BJ (cell line): Measurements from ENCODE around the gene POMT2. TPM values are rescaled to one million over a fixed set of nuclear protein-coding genes. Genes with fewer than 3 reads are reported as not detected.
"Not testable (repeated sequence)": the region's sequence is repeated elsewhere in the genome, so short reads cannot be mapped to it uniquely, and the experiment has no call there.

ENCODE experiments used
- CTCF ChIA-PET: fragments of 350-600 bp; formaldehyde crosslinking; extraction: SDS; loops from one replicate; lab custom pipeline; 2021; ENCODE audit warnings: antibody characterized with exemption, inconsistent platforms; lab: Yijun Ruan, JAX
- POLR2A ChIA-PET: fragments of 300-600 bp; sonication (Branson Sonifier 250); formaldehyde crosslinking; extraction: SDS; loops from one replicate; lab custom pipeline; 2021; ENCODE audit warnings: antibody characterized with exemption; lab: Charles Lee
- DNase-seq: peaks from one replicate; pipeline ENCODE4 v3.0.0-alpha.2; 2011; ENCODE audit warnings: low read depth
- H3K27me3 ChIP-seq: 2 replicates; pipeline ENCODE4 v1.6.0; 2011; ENCODE audit warnings: low read length; ENCODE audit not compliant: control insufficient read depth, insufficient read depth
- H3K36me3 ChIP-seq: 2 replicates; pipeline ENCODE4 v1.5.1; 2011; ENCODE audit warnings: low read length; ENCODE audit not compliant: control insufficient read depth, insufficient read depth
- H3K4me3 ChIP-seq: 2 replicates; pipeline ENCODE4 v1.5.1; 2011; ENCODE audit warnings: low read depth, mild to moderate bottlenecking, control low read depth, low read length
- polyA plus RNA-seq: library from polyadenylated mRNA; depleted of rRNA; stranded (reverse); fragments of >200 nt; gene quantifications from 2 replicates; pipeline ENCODE4 v1.2.3, GENCODE V29; 2011
- TF ChIP-seq, protein P1 (sequence below): IDR thresholded peaks from 2 replicates; pipeline ENCODE4 v1.5.1; 2011; ENCODE audit warnings: low read depth, mild to moderate bottlenecking, control low read depth, inconsistent platforms, low read length, moderate library complexity; ENCODE audit not compliant: insufficient read depth

The POMT2 gene
- polyA plus RNA-seq, 1 experiment = 23.3 TPM

DNA sequence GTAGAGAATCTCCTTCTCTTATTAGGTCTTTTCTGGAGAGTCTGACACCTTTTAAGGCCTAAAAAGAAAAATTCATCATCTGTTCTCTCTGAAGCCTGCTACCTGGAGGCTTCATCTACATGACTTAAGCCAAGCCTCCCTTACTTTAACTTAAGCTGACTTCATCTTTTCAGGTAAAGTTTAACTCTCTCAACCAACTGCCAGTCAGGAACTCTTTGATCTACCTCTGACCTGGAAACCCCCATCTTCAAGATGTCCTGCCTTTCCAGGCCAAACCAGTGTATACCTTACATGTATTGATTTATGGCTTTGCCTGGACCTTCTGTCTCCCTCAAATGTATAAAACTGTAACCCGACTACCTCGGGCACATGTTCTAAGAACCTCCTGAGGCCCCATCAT is 17.6 kb upstream of the POMT2 start:
- DNase-seq = no peak
- TF ChIP-seq, protein P1, sequence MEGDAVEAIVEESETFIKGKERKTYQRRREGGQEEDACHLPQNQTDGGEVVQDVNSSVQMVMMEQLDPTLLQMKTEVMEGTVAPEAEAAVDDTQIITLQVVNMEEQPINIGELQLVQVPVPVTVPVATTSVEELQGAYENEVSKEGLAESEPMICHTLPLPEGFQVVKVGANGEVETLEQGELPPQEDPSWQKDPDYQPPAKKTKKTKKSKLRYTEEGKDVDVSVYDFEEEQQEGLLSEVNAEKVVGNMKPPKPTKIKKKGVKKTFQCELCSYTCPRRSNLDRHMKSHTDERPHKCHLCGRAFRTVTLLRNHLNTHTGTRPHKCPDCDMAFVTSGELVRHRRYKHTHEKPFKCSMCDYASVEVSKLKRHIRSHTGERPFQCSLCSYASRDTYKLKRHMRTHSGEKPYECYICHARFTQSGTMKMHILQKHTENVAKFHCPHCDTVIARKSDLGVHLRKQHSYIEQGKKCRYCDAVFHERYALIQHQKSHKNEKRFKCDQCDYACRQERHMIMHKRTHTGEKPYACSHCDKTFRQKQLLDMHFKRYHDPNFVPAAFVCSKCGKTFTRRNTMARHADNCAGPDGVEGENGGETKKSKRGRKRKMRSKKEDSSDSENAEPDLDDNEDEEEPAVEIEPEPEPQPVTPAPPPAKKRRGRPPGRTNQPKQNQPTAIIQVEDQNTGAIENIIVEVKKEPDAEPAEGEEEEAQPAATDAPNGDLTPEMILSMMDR = no peak
- peaks cover 4% of the 10 kb centered on the region for H3K36me3 ChIP-seq
- ChIA-PET POLR2A (no interaction called here), CTCF (interaction anchor here (1.3 kb wide), 1 partner anchor 38 kb away, joined by 3 read pairs; no protein-coding TSS in a partner anchor)
- H3K27me3 ChIP-seq = no peaks in the 10 kb centered on the region
- no peak overlapping the region for H3K4me3 ChIP-seq

DNA sequence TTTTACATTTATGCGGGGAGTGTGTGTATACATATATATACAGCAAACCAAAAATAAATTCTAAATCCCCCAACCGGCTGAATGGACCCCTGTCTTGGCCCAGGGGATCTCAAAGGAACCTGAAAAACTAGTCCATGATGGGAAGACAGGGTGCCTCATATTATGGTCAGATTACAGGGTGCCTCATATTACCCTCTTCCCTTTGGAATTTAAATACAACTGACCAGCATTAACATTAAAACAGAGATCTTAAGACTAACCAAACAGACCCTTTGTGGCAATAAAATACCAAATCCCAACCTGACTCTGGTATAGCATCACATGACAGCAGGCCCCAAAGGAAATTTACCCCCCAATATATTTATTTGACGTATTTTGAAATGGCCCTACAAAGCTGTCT is 17.2 kb upstream of the POMT2 start:
- Histone ChIP-seq H3K36me3 (peaks cover 4% of the 10 kb centered on the region), H3K27me3 (no peaks in the 10 kb centered on the region), H3K4me3 (no peak overlapping the region)
- TF ChIP-seq, protein P1 = no peak
- ChIA-PET POLR2A (no interaction called here), CTCF (interaction anchor here (1.3 kb wide), 1 partner anchor 37 kb away, joined by 3 read pairs; no protein-coding TSS in a partner anchor)
- no peak for DNase-seq

DNA sequence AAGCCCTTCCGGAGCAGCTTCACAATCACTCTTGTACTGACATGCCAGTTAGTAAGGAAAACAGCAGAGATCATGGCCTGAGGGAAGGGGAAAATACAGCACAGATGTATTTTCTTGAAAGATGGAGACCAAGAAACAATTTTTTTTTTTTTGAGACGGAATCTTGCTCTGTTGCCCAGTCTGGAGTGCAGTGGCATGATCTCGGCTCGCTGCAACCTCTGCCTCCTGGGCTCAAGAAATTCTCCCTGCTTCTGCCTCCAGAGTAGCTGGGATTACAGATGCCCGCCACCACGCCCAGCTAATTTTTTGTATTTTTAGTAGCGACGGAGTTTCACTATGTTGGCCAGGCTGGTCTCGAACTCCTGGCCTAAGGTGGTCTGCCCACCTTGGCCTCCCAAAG is 16.6 kb upstream of the POMT2 start:
- CTCF ChIA-PET = interaction anchor here (0.7 kb wide), 1 partner anchor 13 kb away, joined by 4 read pairs; no protein-coding TSS in a partner anchor
- POLR2A ChIA-PET, H3K36me3 ChIP-seq, DNase-seq, H3K27me3 ChIP-seq, H3K4me3 ChIP-seq: not testable (repeated sequence)

DNA sequence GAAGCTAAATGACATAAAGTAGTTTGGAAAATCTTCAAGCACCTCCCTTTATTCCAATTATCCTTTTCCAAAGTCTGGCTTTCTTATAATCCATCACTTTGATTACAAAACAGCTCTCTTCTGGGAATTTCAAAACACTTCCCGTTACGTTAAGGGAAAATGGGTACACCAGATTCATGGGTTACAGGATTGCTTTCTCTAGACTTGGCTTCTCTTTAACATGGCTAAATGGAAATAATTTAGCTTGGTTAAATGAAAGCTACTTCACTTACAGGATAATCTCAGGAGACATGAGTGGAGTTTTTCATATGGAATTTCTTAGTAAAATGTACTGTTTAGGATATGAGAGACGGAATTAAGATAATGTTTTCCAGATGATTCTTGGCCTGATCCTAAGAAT is 14.9 kb upstream of the POMT2 start:
- POLR2A ChIA-PET = no interaction called here
- H3K27me3 ChIP-seq = no peaks in the 10 kb centered on the region
- H3K36me3 ChIP-seq = no peaks in the 10 kb centered on the region
- H3K4me3 ChIP-seq = no peak overlapping the region
- TF ChIP-seq, protein P1 = no peak
- DNase-seq = no peak
- CTCF ChIA-PET = no interaction called here

DNA sequence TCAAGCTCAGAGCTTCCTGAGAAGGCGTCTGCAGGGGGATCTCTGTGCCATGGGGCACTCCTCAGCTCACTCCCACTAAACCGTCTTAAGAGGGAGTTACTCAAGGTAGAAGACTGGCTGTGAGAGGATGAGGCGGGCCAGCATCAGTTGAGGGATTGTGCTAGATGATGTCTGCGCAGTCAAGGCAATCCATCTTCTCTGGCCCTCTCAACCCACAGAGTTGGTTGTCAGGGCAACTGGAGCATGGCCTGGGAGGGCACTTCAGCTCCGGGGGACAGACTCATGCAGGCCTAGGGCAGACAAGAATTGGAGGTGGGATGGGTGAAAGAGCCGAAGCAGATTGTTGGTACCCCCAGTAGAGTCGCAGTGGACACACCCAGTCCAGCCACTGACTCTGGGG is 9.2 kb upstream of the POMT2 start:
- no peaks in the 10 kb centered on the region for H3K36me3 ChIP-seq
- H3K27me3 ChIP-seq = no peaks in the 10 kb centered on the region
- no peak overlapping the region for H3K4me3 ChIP-seq
- ChIA-PET POLR2A (no interaction called here), CTCF (no interaction called here)
- TF ChIP-seq, protein P1 = no peak
- DNase-seq = no peak

DNA sequence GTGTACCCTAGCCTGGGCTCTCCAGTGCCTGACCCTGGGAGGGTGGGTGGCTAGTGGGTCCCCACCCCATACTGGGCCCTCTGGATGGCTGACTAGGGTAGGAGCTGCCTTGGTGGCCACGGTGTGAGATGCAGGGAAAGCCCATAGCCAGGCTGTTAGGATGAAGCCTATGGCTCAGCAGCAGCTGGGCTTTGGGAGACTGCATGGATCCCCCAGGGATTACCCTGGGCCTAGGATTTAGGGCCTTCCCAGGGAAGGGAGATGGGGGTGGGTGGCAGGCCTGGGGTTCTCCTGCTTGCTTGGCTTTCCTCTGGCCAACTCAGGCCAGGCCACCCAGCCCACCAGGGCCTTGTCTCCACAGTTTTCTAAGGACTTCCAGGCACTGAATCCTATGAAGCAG is 6.4 kb upstream of the POMT2 start:
- ChIA-PET CTCF (no interaction called here), POLR2A (no interaction called here)
- H3K4me3 ChIP-seq = no peak overlapping the region
- H3K27me3 ChIP-seq = no peaks in the 10 kb centered on the region
- DNase-seq = no peak
- no peaks in the 10 kb centered on the region for H3K36me3 ChIP-seq
- TF ChIP-seq, protein P1 = no peak
